ENCODE results near the gene TEKT2. TPM values are rescaled to one million over a fixed set of nuclear protein-coding genes. Genes with fewer than 3 reads are reported as not detected.

The TEKT2 gene
- total and polyA plus RNA-seq, 2 of the 8 experiments (the other 6 are each of a cell fraction or from before 2014, with no cell fraction given): 1.6 to 1.7 TPM

GRCh38 chr1:36109041-36109679, 25.3 kb downstream of the TEKT2 start:
- no peak overlapping the region for H2BK120ac ChIP-seq (replicated peaks; ENCODE audit: low read depth, low read length)
- ChIA-PET CTCF (ENCODE audit: partially characterized antibody) (interaction anchor here (1.8 to 32.6 kb wide), 4 partner anchors 9 to 79 kb away, joined by 7 to 738 read pairs (median 41); no protein-coding TSS in a partner anchor), POLR2A (ENCODE audit: partially characterized antibody) (interaction anchor here (0.7 kb wide), 1 partner anchor 70 kb away, joined by 3 read pairs; no protein-coding TSS in a partner anchor)
- no peaks in the 10 kb centered on the region for H3K4me1 ChIP-seq (replicated peaks in 1 of 4; ENCODE audit: control insufficient read depth in 3 of 4, insufficient read depth in 4 of 4, low read length in 3 of 4)
- no peak overlapping the region for H3K4me2 ChIP-seq (ENCODE audit: insufficient read depth in 1 of 2, low read depth in 2 of 2, low read length in 2 of 2)
- H3K14ac ChIP-seq (ENCODE audit: insufficient read length): no peak overlapping the region
- H3K9ac ChIP-seq (replicated peaks in 1 of 4; ENCODE audit: extremely low read depth in 1 of 4, low read depth in 3 of 4, low read length in 3 of 4): no peak overlapping the region
- H4K8ac ChIP-seq (ENCODE audit: extremely low read depth, insufficient read depth, low read length): no peak overlapping the region
- no peak overlapping the region for H2BK15ac ChIP-seq (ENCODE audit: low read length)
- H4K5ac ChIP-seq (ENCODE audit: insufficient read length, low read depth, low read length): no peak overlapping the region
- H2BK5ac ChIP-seq (ENCODE audit: low read depth, low read length): no peak overlapping the region
- WGBS, 2 experiments (ENCODE audit: extremely low coverage in 1 of 2, insufficient coverage in 1 of 2, insufficient read length in 1 of 2, insufficient replicate concordance in 2 of 2, low coverage in 1 of 2, low lambda C conversion rate in 2 of 2, missing lambda C conversion rate in 1 of 2): 88% methylated on average over 11 of the region's 11 CpGs; no CpG with 5 or more reads in 1 of the 2 experiments
- FAIRE-seq (no peak), DNase-seq (ENCODE audit: low read depth in 1 of 2, low spot score in 2 of 2) (no peak)
- H3K79me2 ChIP-seq (ENCODE audit: control insufficient read depth in 1 of 2, insufficient read depth in 2 of 2, low read length in 2 of 2): no peaks in the 10 kb centered on the region
- no peaks in the 10 kb centered on the region for H3K23me2 ChIP-seq (ENCODE audit: low read depth, low read length)
- no peak overlapping the region for H2BK12ac ChIP-seq (ENCODE audit: low read depth, low read length)
- no peak overlapping the region for H2AFZ ChIP-seq (ENCODE audit: low read length)
- no peaks in the 10 kb centered on the region for H3K79me1 ChIP-seq (ENCODE audit: low read depth, low read length)
- H3K9me3 ChIP-seq (ENCODE audit: insufficient read depth in 2 of 2, low read depth in 1 of 2, low read length in 1 of 2): no peaks in the 10 kb centered on the region
- no peaks in the 10 kb centered on the region for H4K20me1 ChIP-seq (replicated peaks in 1 of 2; ENCODE audit: control insufficient read depth in 1 of 2, insufficient read depth in 2 of 2, low read length in 2 of 2)
- H3K27ac ChIP-seq (ENCODE audit: low read depth, low read length): no peak overlapping the region
- no peak overlapping the region for H2BK20ac ChIP-seq (ENCODE audit: low read length)
- no peaks in the 10 kb centered on the region for H3K36me3 ChIP-seq (ENCODE audit: control insufficient read depth in 2 of 4, insufficient read depth in 4 of 4, low read length in 3 of 4)
- no peak overlapping the region for H2AK5ac ChIP-seq (ENCODE audit: low read depth, low read length)
- no peaks in the 10 kb centered on the region for H3K27me3 ChIP-seq (replicated peaks in 1 of 4; ENCODE audit: control insufficient read depth in 3 of 4, extremely low read depth in 1 of 4, insufficient read depth in 3 of 4, low read length in 3 of 4)
- no peak overlapping the region for H3K4me3 ChIP-seq (ENCODE audit: extremely low read depth in 1 of 4, insufficient read depth in 2 of 4, low read depth in 3 of 4, low read length in 4 of 4)
- no peak overlapping the region for H4K91ac ChIP-seq (replicated peaks; ENCODE audit: insufficient read length, low read length)
- H3K18ac ChIP-seq (ENCODE audit: extremely low read depth, low read length): no peak overlapping the region
- H3K23ac ChIP-seq (ENCODE audit: insufficient read length): no peak overlapping the region
- no peak overlapping the region for H3K4ac ChIP-seq (replicated peaks; ENCODE audit: insufficient read length, low read depth, low read length)
- H3K56ac ChIP-seq (replicated peaks; ENCODE audit: insufficient read length, low read depth, low read length): no peak overlapping the region
- TF ChIP-seq TAF7 (optimal IDR thresholded peaks at IDR 0.05; ENCODE audit: borderline replicate concordance, low read depth, low read length): no peak
- TF ChIP-seq TEAD4 (IDR thresholded peaks at IDR 0.05; ENCODE audit: low read depth, low read length): no peak
- TF ChIP-seq CHD1 (IDR thresholded peaks at IDR 0.05; ENCODE audit: low read depth, low read length): no peak
- no peak for TF ChIP-seq RNF2 (IDR thresholded peaks at IDR 0.05; ENCODE audit: borderline replicate concordance, low read depth, low read length, missing control alignments, poor library complexity, severe bottlenecking)
- TF ChIP-seq FOSL1 (IDR thresholded peaks at IDR 0.05; ENCODE audit: insufficient read depth, low read depth, low read length): no peak
- TF ChIP-seq CTBP2 (IDR thresholded peaks at IDR 0.05; ENCODE audit: borderline replicate concordance, insufficient read depth, insufficient read length, low read length): no peak
- TF ChIP-seq CHD2 (IDR thresholded peaks at IDR 0.05; ENCODE audit: low read length): no peak
- TF ChIP-seq SP2 (IDR thresholded peaks at IDR 0.05; ENCODE audit: low read length): no peak
- no peak for TF ChIP-seq SRF (IDR thresholded peaks at IDR 0.05; ENCODE audit: low read depth, low read length)
- no peak for TF ChIP-seq CEBPB (IDR thresholded peaks at IDR 0.05; ENCODE audit: low read depth, low read length)
- no peak for TF ChIP-seq SUZ12 (IDR thresholded peaks at IDR 0.05; ENCODE audit: low read length)
- no peak for TF ChIP-seq TAF1 (IDR thresholded peaks at IDR 0.05; ENCODE audit: low read depth, low read length)
- no peak for TF ChIP-seq E2F6 (IDR thresholded peaks at IDR 0.05)
